IMR-90 (cell line): Measurements from ENCODE around the gene ENO4. TPM values are rescaled to one million over a fixed set of nuclear protein-coding genes. Genes with fewer than 3 reads are reported as not detected.

Source experiments
- ATAC-seq: fragments of 200-7000 bp; cut with Tn5 transposase; 2 replicates; pipeline ENCODE4 v1.9.1; 2020; ENCODE audit warnings: low read depth, mild to moderate bottlenecking, moderate library complexity
- BruUV-seq: library from RNA; stranded (reverse); fragments of 400-500 nt; replicated peaks from 2 replicates; lab custom pipeline; 2021; lab: Mats Ljungman, UMichigan
- CTCF ChIA-PET: fragments of 300-600 bp; formaldehyde crosslinking; extraction: SDS; loops from one replicate; lab custom pipeline; 2021; ENCODE audit warnings: antibody characterized with exemption; lab: Yijun Ruan, JAX
- POLR2A ChIA-PET: fragments of 300-600 bp; sonication (Branson Sonifier 250); formaldehyde crosslinking; loops from one replicate; lab custom pipeline; 2022; ENCODE audit warnings: antibody characterized with exemption; ENCODE audit not compliant: unreplicated experiment; lab: Charles Lee
- DNase-seq: peaks from one replicate; pipeline ENCODE4 v3.0.0; 2013
- H2AFZ ChIP-seq: replicated peaks from 2 replicates; pipeline ENCODE3; 2013; ENCODE audit warnings: low read length, mild to moderate bottlenecking; ENCODE audit not compliant: poor library complexity
- H2AK5ac ChIP-seq: 2 replicates; pipeline ENCODE4 v1.6.1; 2013; ENCODE audit warnings: low read depth, low read length, inconsistent platforms
- H2AK9ac ChIP-seq: replicated peaks from 2 replicates; pipeline ENCODE3; 2013; ENCODE audit warnings: mild to moderate bottlenecking, low read depth, low read length, moderate library complexity; ENCODE audit not compliant: poor library complexity
- H2BK120ac ChIP-seq: 2 replicates; pipeline ENCODE4 v1.6.1; 2013; ENCODE audit warnings: low read depth, low read length, inconsistent platforms
- H2BK15ac ChIP-seq: 3 replicates; pipeline ENCODE4 v1.6.1; 2013; ENCODE audit warnings: low read depth, low read length, inconsistent platforms
- H2BK20ac ChIP-seq: 2 replicates; pipeline ENCODE4 v1.6.1; 2013; ENCODE audit warnings: low read depth, mild to moderate bottlenecking, inconsistent platforms, low read length, moderate library complexity
- H2BK5ac ChIP-seq: 2 replicates; pipeline ENCODE4 v1.6.1; 2013; ENCODE audit warnings: mild to moderate bottlenecking, low read depth, low read length, inconsistent platforms; ENCODE audit not compliant: poor library complexity, severe bottlenecking
- H3K14ac ChIP-seq: replicated peaks from 2 replicates; pipeline ENCODE4 v1.6.1; 2013; ENCODE audit warnings: low read depth, low read length, inconsistent platforms
- H3K18ac ChIP-seq: 2 replicates; pipeline ENCODE4 v1.6.1; 2013; ENCODE audit warnings: low read depth, low read length, control low read depth
- H3K23ac ChIP-seq: 2 replicates; pipeline ENCODE4 v1.6.1; 2013; ENCODE audit warnings: low read depth, low read length, inconsistent platforms
- H3K27ac ChIP-seq: 2 replicates; pipeline ENCODE4 v1.5.1; 2013; ENCODE audit warnings: mild to moderate bottlenecking, control low read depth, low read length; ENCODE audit not compliant: insufficient read depth
- H3K27me3 ChIP-seq: 2 replicates; pipeline ENCODE4 v1.6.1; 2013; ENCODE audit warnings: low read length; ENCODE audit not compliant: control insufficient read depth, insufficient read depth
- H3K36me3 ChIP-seq: 2 replicates; pipeline ENCODE4 v1.6.1; 2013; ENCODE audit warnings: low read length, mixed read lengths; ENCODE audit not compliant: control insufficient read depth, insufficient read depth
- H3K4ac ChIP-seq: 2 replicates; pipeline ENCODE4 v1.6.1; 2013; ENCODE audit warnings: low read depth, low read length, inconsistent platforms
- H3K4me1 ChIP-seq: 2 replicates; pipeline ENCODE4 v1.6.1; 2013; ENCODE audit warnings: low read length, mixed read lengths; ENCODE audit not compliant: control insufficient read depth, insufficient read depth
- H3K4me2 ChIP-seq: 2 replicates; pipeline ENCODE4 v1.6.1; 2013; ENCODE audit warnings: low read depth, mild to moderate bottlenecking, control low read depth, low read length, moderate library complexity
- H3K4me3 ChIP-seq: 2 replicates; pipeline ENCODE4 v1.5.1; 2013; ENCODE audit warnings: low read depth, mild to moderate bottlenecking, control low read depth, low read length, moderate library complexity; ENCODE audit not compliant: insufficient read depth
- H3K56ac ChIP-seq: 2 replicates; pipeline ENCODE4 v1.6.1; 2013; ENCODE audit warnings: low read length, inconsistent platforms; ENCODE audit not compliant: insufficient read depth; ENCODE audit errors: extremely low read depth
- H3K79me1 ChIP-seq, 2 experiments: 2 replicates each; pipeline ENCODE4 v1.6.1; 2013; ENCODE audit warnings: low read length in 2 of 2, inconsistent platforms in 1 of 2, low read depth in 1 of 2
- H3K9ac ChIP-seq: 2 replicates; pipeline ENCODE4 v1.6.1; 2013; ENCODE audit warnings: low read depth, low read length, control low read depth
- H3K9me1 ChIP-seq: 2 replicates; pipeline ENCODE4 v1.6.1; 2013; ENCODE audit warnings: low read length, inconsistent platforms; ENCODE audit not compliant: insufficient read depth
- H3K9me3 ChIP-seq: 2 replicates; pipeline ENCODE4 v1.6.1; 2013; ENCODE audit warnings: low read length; ENCODE audit not compliant: control insufficient read depth, insufficient read depth
- H4K20me1 ChIP-seq: 2 replicates; pipeline ENCODE4 v1.6.1; 2013; ENCODE audit warnings: low read length, inconsistent platforms; ENCODE audit not compliant: insufficient read depth
- H4K5ac ChIP-seq: 2 replicates; pipeline ENCODE4 v1.6.1; 2013; ENCODE audit warnings: mild to moderate bottlenecking, low read depth, low read length, control low read depth
- H4K8ac ChIP-seq, 2 experiments: 2 replicates each; pipeline ENCODE4 v1.6.1; 2013; ENCODE audit warnings: low read depth in 2 of 2, low read length in 2 of 2, control low read depth in 1 of 2, inconsistent platforms in 1 of 2
- H4K91ac ChIP-seq: 2 replicates; pipeline ENCODE4 v1.6.1; 2013; ENCODE audit warnings: low read depth, low read length, inconsistent platforms; ENCODE audit not compliant: insufficient read depth
- CEBPB ChIP-seq: IDR thresholded peaks from 2 replicates; pipeline ENCODE4 v1.6.1; 2012; ENCODE audit warnings: low read depth, low read length, improper control_type of control experiment
- CHD1 ChIP-seq: IDR thresholded peaks from 2 replicates; pipeline ENCODE4 v1.6.1; 2012; ENCODE audit warnings: low read depth, low read length, improper control_type of control experiment
- FOS ChIP-seq: fragments of 150-350 bp; IDR thresholded peaks from 2 replicates; pipeline ENCODE4 v1.6.1; 2016; ENCODE audit warnings: low read depth, low read length
- MAZ ChIP-seq: IDR thresholded peaks from 2 replicates; pipeline ENCODE4 v1.6.1; 2012; ENCODE audit warnings: low read depth, mild to moderate bottlenecking, low read length, improper control_type of control experiment, moderate library complexity, borderline replicate concordance
- MXI1 ChIP-seq: IDR thresholded peaks from 2 replicates; pipeline ENCODE4 v1.6.1; 2012; ENCODE audit warnings: low read depth, mild to moderate bottlenecking, low read length, moderate library complexity, borderline replicate concordance
- SMC3 ChIP-seq: fragments of 150-350 bp; IDR thresholded peaks from 2 replicates; pipeline ENCODE4 v1.6.1; 2016; ENCODE audit warnings: low read depth, mild to moderate bottlenecking, antibody characterized with exemption, low read length, moderate library complexity
- whole genome bisulfite sequencing, 2 experiments: methylation state at CpG; one replicate each; pipeline versions ENCODE4 v1.1.5 to v1.1.7; 2013; ENCODE audit warnings: missing lambda C conversion rate in 2 of 2; ENCODE audit not compliant: insufficient read length in 1 of 2; ENCODE audit errors: extremely low coverage in 2 of 2; 5-methylcytosine and 5-hydroxymethylcytosine counted together
- dilution Hi-C: fragments of 300-500 bp; cut with HindIII; formaldehyde crosslinking; loops from one replicate; pipeline ENCODE4 v1.14.3; 2018; ENCODE audit warnings: low sequenced_read_pairs; ENCODE audit not compliant: unreplicated experiment
- in situ Hi-C: fragments of 300-500 bp; cut with MboI; formaldehyde crosslinking; loops from 3 replicates; pipeline ENCODE4 v1.14.3; 2019; ENCODE audit warnings: low sequenced_read_pairs, inconsistent platforms, mixed read lengths
- intact Hi-C: fragments of 100-400 bp; cut with micrococcal nuclease; formaldehyde crosslinking; loops from 2 replicates; pipeline ENCODE4 v1.10.0; 2022
- polyA plus RNA-seq, 3 experiments: library from polyadenylated mRNA; depleted of rRNA; stranded (reverse); fragments of >200 nt; gene quantifications; 2 replicates each; pipeline ENCODE4 v1.2.3, GENCODE V29; 2012; ENCODE audit warnings: low replicate concordance in 1 of 3
- total RNA-seq: library from RNA; depleted of rRNA; stranded (reverse); fragments of >200 nt; gene quantifications from 2 replicates; pipeline ENCODE4 v1.2.3, GENCODE V29; 2012

ENO4 gene
- total and polyA plus RNA-seq, 2 of the 4 experiments (the other 2 are of a cell fraction): under 0.01 to 0.05 TPM

DNA sequence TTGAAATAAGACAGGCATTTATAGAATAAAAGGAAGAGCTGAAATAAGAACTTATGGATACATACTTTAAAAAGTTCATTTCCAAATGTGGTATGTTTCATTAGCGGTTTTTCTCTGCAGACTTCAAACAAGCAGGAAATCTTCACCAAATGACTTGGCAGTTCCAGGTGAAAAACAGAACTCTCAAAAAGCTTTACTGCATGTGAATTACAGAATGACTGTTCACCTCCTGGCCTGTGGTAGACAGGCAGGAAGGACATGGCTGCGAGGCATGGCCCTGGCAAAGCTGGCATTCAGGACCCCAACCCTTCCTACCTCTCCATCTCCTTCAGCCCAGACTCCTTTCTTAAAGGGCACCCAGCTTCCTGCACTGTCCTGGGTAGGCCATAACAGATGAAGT is 21.2 kb upstream of the ENO4 start:
- Histone ChIP-seq H3K9me1 (no peaks in the 10 kb centered on the region), H2BK15ac (no peak overlapping the region), H3K4me3 (no peak overlapping the region), H4K5ac (no peak overlapping the region), H2BK5ac (no peak overlapping the region), H3K18ac (no peak overlapping the region), H3K27me3 (peaks cover 7% of the 10 kb centered on the region), H4K20me1 (no peaks in the 10 kb centered on the region), H4K8ac (no peak overlapping the region), H3K4me1 (no peaks in the 10 kb centered on the region), H2AFZ (no peak overlapping the region), H3K14ac (no peak overlapping the region), H2BK20ac (no peak overlapping the region), H2AK9ac (no peak overlapping the region), H3K36me3 (no peaks in the 10 kb centered on the region), H3K27ac (no peak overlapping the region), H3K23ac (no peak overlapping the region), H2BK120ac (no peak overlapping the region), H3K4me2 (no peak overlapping the region), H3K9me3 (no peaks in the 10 kb centered on the region), H3K56ac (no peak overlapping the region), H3K9ac (no peak overlapping the region), H3K79me1 (no peaks in the 10 kb centered on the region), H3K4ac (no peak overlapping the region), H4K91ac (no peak overlapping the region), H2AK5ac (no peak overlapping the region)
- ATAC-seq: no peak
- no peak for DNase-seq
- BruUV-seq: no TSS peak
- ChIA-PET POLR2A (no interaction called here), CTCF (interaction anchor here (1.2 kb wide), 1 partner anchor 11 kb away, joined by 3 read pairs; no protein-coding TSS in a partner anchor)
- dilution Hi-C loops (no loop called here), in situ Hi-C loops (no loop called here), intact Hi-C loops (no loop called here)
- TF ChIP-seq FOS (no peak), SMC3 (no peak), CEBPB (no peak), CHD1 (no peak), MAZ (no peak), MXI1 (no peak)
- no CpG with 5 or more reads among the region's 2 CpGs for WGBS, 2 experiments
